ENCODE results near the gene GNAQ.

GRCh38 chr9:78026416-78026815 lies 5.2 kb downstream of the GNAQ start:
- TF ChIP-seq, protein P1, sequence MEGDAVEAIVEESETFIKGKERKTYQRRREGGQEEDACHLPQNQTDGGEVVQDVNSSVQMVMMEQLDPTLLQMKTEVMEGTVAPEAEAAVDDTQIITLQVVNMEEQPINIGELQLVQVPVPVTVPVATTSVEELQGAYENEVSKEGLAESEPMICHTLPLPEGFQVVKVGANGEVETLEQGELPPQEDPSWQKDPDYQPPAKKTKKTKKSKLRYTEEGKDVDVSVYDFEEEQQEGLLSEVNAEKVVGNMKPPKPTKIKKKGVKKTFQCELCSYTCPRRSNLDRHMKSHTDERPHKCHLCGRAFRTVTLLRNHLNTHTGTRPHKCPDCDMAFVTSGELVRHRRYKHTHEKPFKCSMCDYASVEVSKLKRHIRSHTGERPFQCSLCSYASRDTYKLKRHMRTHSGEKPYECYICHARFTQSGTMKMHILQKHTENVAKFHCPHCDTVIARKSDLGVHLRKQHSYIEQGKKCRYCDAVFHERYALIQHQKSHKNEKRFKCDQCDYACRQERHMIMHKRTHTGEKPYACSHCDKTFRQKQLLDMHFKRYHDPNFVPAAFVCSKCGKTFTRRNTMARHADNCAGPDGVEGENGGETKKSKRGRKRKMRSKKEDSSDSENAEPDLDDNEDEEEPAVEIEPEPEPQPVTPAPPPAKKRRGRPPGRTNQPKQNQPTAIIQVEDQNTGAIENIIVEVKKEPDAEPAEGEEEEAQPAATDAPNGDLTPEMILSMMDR (IDR thresholded peaks at IDR 0.05): no peak
- no peak for TF ChIP-seq POLR2AphosphoS5 (IDR thresholded peaks at IDR 0.05)
